Ovary (tissue), 3 donors: Measurements from ENCODE around the gene FBXW2.

Source experiments
- CTCF ChIP-seq, 3 donors: fragments of 450-650 bp in 2 of 3; fragments of 200-600 bp in 1 of 3; IDR thresholded peaks; one replicate each; pipeline versions ENCODE4 v1.5.1 to v1.8.0; 2016 to 2022; ENCODE audit warnings: antibody characterized with exemption in 3 of 3, mild to moderate bottlenecking in 1 of 3
- EP300 ChIP-seq: sonication (generic); formaldehyde crosslinking; IDR thresholded peaks from one replicate; pipeline ENCODE4 v1.6.1; 2017; ENCODE audit warnings: antibody characterized with exemption
- POLR2A ChIP-seq: fragments of 450-650 bp; IDR thresholded peaks from one replicate; pipeline ENCODE4 v1.6.1; 2017; ENCODE audit warnings: antibody characterized with exemption, mild to moderate bottlenecking, moderate library complexity
- donor health status: DM: no; HTN: no; CAD: no.

GRCh38 chr9:120755810-120756434 is 37.3 kb downstream of the FBXW2 start:
- peak; percentile 75 to 89 (median 80) for TF ChIP-seq CTCF (IDR thresholded peaks at IDR 0.05)
- no peak for TF ChIP-seq POLR2A
- no peak for TF ChIP-seq EP300
